GM19025 (cell line): Measurements from ENCODE around the gene KCNH3.

Experiments used
- ATAC-seq: cut with Tn5 transposase; IDR thresholded peaks from one replicate; pipeline ENCODE4 v1.9.1; 2021; ENCODE audit warnings: mild to moderate bottlenecking, low read depth, moderate library complexity; ENCODE audit not compliant: unreplicated experiment

KCNH3 gene

GRCh38 chr12:49543914-49544815 lies 5.3 kb downstream of the KCNH3 start:
- ATAC-seq, result no peak

GRCh38 chr12:49545815-49546214 lies 7.0 kb downstream of the KCNH3 start:
- no peak for ATAC-seq

GRCh38 chr12:49546481-49546880 lies 7.7 kb downstream of the KCNH3 start:
- ATAC-seq, result no peak

- no peak for ATAC-seq
These were observed 8.4 kb downstream of the KCNH3 start for GRCh38 chr12:49547090-49547690.

- ATAC-seq, result no peak
These were observed 9.6 kb downstream of the KCNH3 start for GRCh38 chr12:49548481-49548821.

- ATAC-seq, result no peak
These were observed 10.2 kb downstream of the KCNH3 start for GRCh38 chr12:49548822-49549648.

GRCh38 chr12:49549735-49550692 lies 11.2 kb downstream of the KCNH3 start:
- no peak for ATAC-seq

- ATAC-seq, result no peak
These were observed 11.9 kb downstream of the KCNH3 start for GRCh38 chr12:49550693-49551252.

- no peak for ATAC-seq
These were observed 13.2 kb downstream of the KCNH3 start for GRCh38 chr12:49552014-49552413.

- no peak for ATAC-seq
These were observed 13.6 kb downstream of the KCNH3 start for GRCh38 chr12:49552425-49552824.

GRCh38 chr12:49552899-49553298 lies 14.1 kb downstream of the KCNH3 start:
- ATAC-seq, result no peak

GRCh38 chr12:49553512-49554088 lies 14.8 kb downstream of the KCNH3 start:
- ATAC-seq, result no peak

GRCh38 chr12:49554266-49554665 lies 15.4 kb downstream of the KCNH3 start:
- no peak for ATAC-seq

GRCh38 chr12:49555631-49556390 lies 17.0 kb downstream of the KCNH3 start:
- no peak for ATAC-seq

GRCh38 chr12:49556391-49557186 lies 17.8 kb downstream of the KCNH3 start:
- ATAC-seq, result no peak

GRCh38 chr12:49557187-49557916 lies 18.5 kb downstream of the KCNH3 start:
- ATAC-seq, result no peak

GRCh38 chr12:49557917-49558215 lies 19.0 kb downstream of the KCNH3 start:
- no peak for ATAC-seq
